C4-2B (cell line): Measurements from ENCODE around the gene CYP21A2.
"Not testable (repeated sequence)": the region's sequence is repeated elsewhere in the genome, so short reads cannot be mapped to it uniquely, and the experiment has no call there.

Experiments
- CTCF ChIP-seq: fragments of 450-650 bp; conservative IDR thresholded peaks from 2 replicates; pipeline ENCODE4 v1.5.1; 2017; ENCODE audit warnings: mild to moderate bottlenecking
- ZFX ChIP-seq: fragments of 450-650 bp; IDR thresholded peaks from 2 replicates; pipeline ENCODE4 v1.6.1; 2017

GRCh38 chr6:32012941-32013617 is 25.1 kb upstream of the CYP21A2 start:
- not testable (repeated sequence) for TF ChIP-seq CTCF, ZFX
